Endodermal cell (in vitro differentiated cells): ENCODE data around the gene RPTOR. TPM values are rescaled to one million over a fixed set of nuclear protein-coding genes. Genes with fewer than 3 reads are reported as not detected.

Source experiments
- DNase-seq: peaks from one replicate; pipeline ENCODE4 v3.0.0-alpha.2; 2017
- H3K27ac ChIP-seq: 2 replicates; pipeline ENCODE4 v1.5.1; 2013; ENCODE audit warnings: mild to moderate bottlenecking, low read depth, low read length, moderate library complexity
- H3K27me3 ChIP-seq: 2 replicates; pipeline ENCODE4 v1.6.1; 2013; ENCODE audit warnings: mild to moderate bottlenecking, low read length, moderate library complexity; ENCODE audit not compliant: insufficient read depth, control insufficient read depth, poor library complexity, severe bottlenecking
- H3K36me3 ChIP-seq: 2 replicates; pipeline ENCODE4 v1.7.0; 2013; ENCODE audit warnings: mild to moderate bottlenecking, low read length, moderate library complexity; ENCODE audit not compliant: control insufficient read depth, insufficient read depth
- H3K4me1 ChIP-seq: one replicate; pipeline ENCODE4 v1.7.0; 2013; ENCODE audit warnings: low read length; ENCODE audit not compliant: control insufficient read depth, insufficient read depth
- H3K4me3 ChIP-seq: 2 replicates; pipeline ENCODE4 v1.5.1; 2013; ENCODE audit warnings: mild to moderate bottlenecking, low read length, moderate library complexity
- H3K9ac ChIP-seq: 2 replicates; pipeline ENCODE4 v1.6.1; 2013; ENCODE audit warnings: mild to moderate bottlenecking, low read length, moderate library complexity; ENCODE audit not compliant: poor library complexity, severe bottlenecking; ENCODE audit errors: extremely low read depth
- H3K9me3 ChIP-seq: 2 replicates; pipeline ENCODE4 v1.6.1; 2013; ENCODE audit warnings: mild to moderate bottlenecking, low read length, moderate library complexity; ENCODE audit not compliant: control insufficient read depth
- H3K27ac Mint-ChIP-seq: 2 replicates; pipeline ENCODE4 v1.8.0; 2020; ENCODE audit warnings: mixed read lengths
- H3K27me3 Mint-ChIP-seq: 2 replicates; pipeline ENCODE4 v1.8.0; 2021; ENCODE audit warnings: mild to moderate bottlenecking, mixed read lengths; ENCODE audit not compliant: insufficient read depth
- H3K36me3 Mint-ChIP-seq: 2 replicates; pipeline ENCODE4 v1.8.0; 2020; ENCODE audit warnings: low read depth, mixed read lengths
- H3K4me1 Mint-ChIP-seq: 2 replicates; pipeline ENCODE4 v1.8.0; 2020; ENCODE audit warnings: mixed read lengths
- H3K4me3 Mint-ChIP-seq: 2 replicates; pipeline ENCODE4 v1.8.0; 2020; ENCODE audit warnings: mild to moderate bottlenecking, moderate library complexity, mixed read lengths
- H3K9me3 Mint-ChIP-seq: 2 replicates; pipeline ENCODE4 v1.8.0; 2020; ENCODE audit warnings: mild to moderate bottlenecking, mixed read lengths
- WGBS, 2 experiments: methylation state at CpG; one replicate each; pipeline versions ENCODE4 v1.1.5 to v1.1.7; 2013; ENCODE audit warnings: missing lambda C conversion rate in 2 of 2, mixed read lengths in 1 of 2; ENCODE audit not compliant: insufficient coverage in 1 of 2, insufficient read length in 1 of 2; 5-methylcytosine and 5-hydroxymethylcytosine counted together
- total RNA-seq, 2 donors: library from RNA; stranded (reverse); fragmentation: NEBNext Ultra II Directional in 1 of 2; extraction: Animal tissue kit (Norgen Biotek cat#: 25700) in 1 of 2; gene quantifications; 2 replicates in 1 of 2; 3 replicates in 1 of 2; pipeline ENCODE4 v1.2.1, GENCODE V29; 2021
- TF ChIP-seq, protein P1 (sequence below): fragments of 200-600 bp; sonication (generic); conservative IDR thresholded peaks from 2 replicates; pipeline ENCODE4 v1.5.0; 2021; ENCODE audit warnings: antibody characterized with exemption, mild to moderate bottlenecking

The RPTOR gene
- total RNA-seq, 2 donors from 2014 or later: 45.1 to 53.4 TPM

DNA sequence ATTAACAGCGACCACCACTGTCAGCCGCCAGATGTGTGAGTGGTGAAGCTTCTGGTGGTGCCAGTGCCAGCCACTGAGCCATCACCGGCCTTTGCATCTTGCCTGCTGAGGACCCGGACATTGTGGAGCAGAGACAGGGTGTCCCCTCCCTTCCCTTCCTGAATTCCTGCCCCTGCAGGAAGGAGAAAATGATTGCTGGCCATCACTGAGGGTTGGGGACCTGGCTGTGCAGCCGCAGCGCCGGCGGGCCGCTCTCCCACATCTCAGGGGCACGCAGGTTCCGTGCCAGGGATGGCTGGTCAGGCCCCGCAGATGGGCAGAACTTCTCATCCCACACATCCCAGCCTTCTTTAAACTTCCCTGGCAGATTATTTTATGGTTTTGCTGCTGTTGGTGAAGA is 56.5 kb downstream of the RPTOR start:
- peaks cover 21% of the 10 kb centered on the region for H3K9me3 ChIP-seq
- no peak overlapping the region for H3K4me3 ChIP-seq
- H3K4me1 ChIP-seq: peaks cover 25% of the 10 kb centered on the region
- H3K27me3 Mint-ChIP-seq: no peaks in the 10 kb centered on the region
- no peaks in the 10 kb centered on the region for H3K27me3 ChIP-seq
- no peak overlapping the region for H3K27ac ChIP-seq
- TF ChIP-seq, protein P1, sequence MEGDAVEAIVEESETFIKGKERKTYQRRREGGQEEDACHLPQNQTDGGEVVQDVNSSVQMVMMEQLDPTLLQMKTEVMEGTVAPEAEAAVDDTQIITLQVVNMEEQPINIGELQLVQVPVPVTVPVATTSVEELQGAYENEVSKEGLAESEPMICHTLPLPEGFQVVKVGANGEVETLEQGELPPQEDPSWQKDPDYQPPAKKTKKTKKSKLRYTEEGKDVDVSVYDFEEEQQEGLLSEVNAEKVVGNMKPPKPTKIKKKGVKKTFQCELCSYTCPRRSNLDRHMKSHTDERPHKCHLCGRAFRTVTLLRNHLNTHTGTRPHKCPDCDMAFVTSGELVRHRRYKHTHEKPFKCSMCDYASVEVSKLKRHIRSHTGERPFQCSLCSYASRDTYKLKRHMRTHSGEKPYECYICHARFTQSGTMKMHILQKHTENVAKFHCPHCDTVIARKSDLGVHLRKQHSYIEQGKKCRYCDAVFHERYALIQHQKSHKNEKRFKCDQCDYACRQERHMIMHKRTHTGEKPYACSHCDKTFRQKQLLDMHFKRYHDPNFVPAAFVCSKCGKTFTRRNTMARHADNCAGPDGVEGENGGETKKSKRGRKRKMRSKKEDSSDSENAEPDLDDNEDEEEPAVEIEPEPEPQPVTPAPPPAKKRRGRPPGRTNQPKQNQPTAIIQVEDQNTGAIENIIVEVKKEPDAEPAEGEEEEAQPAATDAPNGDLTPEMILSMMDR: no peak
- H3K4me1 Mint-ChIP-seq: peaks cover 50% of the 10 kb centered on the region
- H3K9me3 Mint-ChIP-seq: peaks cover 20% of the 10 kb centered on the region
- 92 to 100% methylated on average over 4 to 10 of the region's 12 CpGs for WGBS, 2 experiments
- no peak overlapping the region for H3K9ac ChIP-seq
- no peak overlapping the region for H3K4me3 Mint-ChIP-seq
- peaks cover 7% of the 10 kb centered on the region for H3K36me3 ChIP-seq
- peak; percentile 48 for DNase-seq
- H3K27ac Mint-ChIP-seq: no peak overlapping the region
- H3K36me3 Mint-ChIP-seq: peaks cover 26% of the 10 kb centered on the region

DNA sequence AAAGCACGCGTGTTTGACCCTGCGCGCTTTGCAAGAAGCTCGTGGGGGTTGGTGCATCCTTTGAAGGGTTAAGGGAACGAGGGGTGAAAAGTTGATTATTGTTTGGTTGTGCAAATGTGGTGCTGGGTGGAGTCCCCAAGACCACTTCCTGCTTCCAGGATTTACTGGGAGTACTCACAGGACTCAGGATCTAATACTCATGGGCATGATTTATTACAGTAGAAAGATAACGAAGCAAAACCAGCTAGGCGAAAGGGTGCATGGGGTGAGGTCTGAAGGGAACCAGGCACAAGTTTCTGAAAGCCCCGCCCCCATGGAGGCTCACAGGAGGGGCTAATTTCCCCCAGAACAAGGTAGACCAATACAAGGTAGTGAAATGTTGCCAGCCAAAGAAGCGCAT is 58.8 kb downstream of the RPTOR start:
- Histone ChIP-seq H3K27me3 (no peaks in the 10 kb centered on the region), H3K4me1 (peaks cover 20% of the 10 kb centered on the region), H3K36me3 (peaks cover 7% of the 10 kb centered on the region), H3K9ac (no peak overlapping the region), H3K9me3 (peaks cover 21% of the 10 kb centered on the region), H3K4me3 (no peak overlapping the region), H3K27ac (no peak overlapping the region)
- 94 to 96% methylated on average over 9 to 10 of the region's 10 CpGs for WGBS, 2 experiments
- Mint-ChIP-seq H3K9me3 (peaks cover 20% of the 10 kb centered on the region), H3K36me3 (peaks cover 26% of the 10 kb centered on the region), H3K4me1 (peaks cover 47% of the 10 kb centered on the region), H3K27ac (no peak overlapping the region), H3K27me3 (no peaks in the 10 kb centered on the region), H3K4me3 (no peak overlapping the region)
- TF ChIP-seq, protein P1: no peak
- DNase-seq: no peak

DNA sequence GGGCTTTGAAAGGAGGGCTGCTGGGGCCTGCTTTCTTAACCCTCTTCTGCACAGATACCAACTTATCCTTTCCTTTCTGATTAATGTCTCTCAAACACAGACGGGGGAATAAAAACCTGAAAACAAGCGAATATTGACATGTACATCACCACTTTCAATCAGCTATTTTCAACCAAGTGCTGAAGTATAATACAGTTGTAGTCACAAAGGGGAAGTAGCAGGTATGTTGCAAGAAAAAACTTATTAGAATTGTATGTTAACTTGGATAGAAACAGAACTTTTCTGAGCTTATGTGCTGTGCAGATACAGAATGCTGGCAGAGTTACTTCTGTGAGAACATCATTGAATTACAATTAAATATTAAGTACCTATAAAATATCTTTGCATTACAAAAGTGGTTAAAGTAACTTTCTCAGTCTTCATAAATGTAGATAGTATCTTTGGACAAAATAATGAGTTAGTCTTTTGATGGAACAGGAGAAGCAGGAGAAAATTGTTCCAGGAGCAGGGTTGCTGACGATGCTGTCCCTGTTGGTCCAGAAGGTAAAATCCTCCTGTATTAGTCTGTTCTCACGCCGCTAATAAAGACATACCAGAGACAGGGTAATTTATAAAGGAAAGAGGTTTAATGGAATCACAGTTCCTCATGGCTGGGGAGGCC is 59.5 kb downstream of the RPTOR start:
- no peak for DNase-seq
- no peak overlapping the region for H3K27ac ChIP-seq
- Mint-ChIP-seq H3K27ac (no peak overlapping the region), H3K4me1 (peaks cover 49% of the 10 kb centered on the region), H3K9me3 (peaks cover 20% of the 10 kb centered on the region), H3K4me3 (no peak overlapping the region), H3K36me3 (peaks cover 26% of the 10 kb centered on the region), H3K27me3 (no peaks in the 10 kb centered on the region)
- peaks cover 7% of the 10 kb centered on the region for H3K36me3 ChIP-seq
- no peak overlapping the region for H3K9ac ChIP-seq
- 89 to 95% methylated on average over 3 to 5 of the region's 5 CpGs for WGBS, 2 experiments
- H3K4me1 ChIP-seq: peaks cover 20% of the 10 kb centered on the region
- no peaks in the 10 kb centered on the region for H3K27me3 ChIP-seq
- peaks cover 21% of the 10 kb centered on the region for H3K9me3 ChIP-seq
- TF ChIP-seq, protein P1: no peak
- H3K4me3 ChIP-seq: no peak overlapping the region
